Endometrial microvascular endothelial cells (primary cell): ENCODE measurements around the gene KCNQ1. TPM values are rescaled to one million over a fixed set of nuclear protein-coding genes. Genes with fewer than 3 reads are reported as not detected.

Source experiments
- in situ Hi-C: cut with HindIII; loops from 2 replicates; pipeline ENCODE4 v1.10.0; 2017; ENCODE audit warnings: low sequenced_read_pairs, low pct_unique_long_range_greater_than_20kb; ENCODE audit errors: inconsistent ontology term
- total RNA-seq: library from RNA; depleted of rRNA; stranded (reverse); fragments of >200 nt; gene quantifications from one replicate; pipeline ENCODE4 v1.2.3, GENCODE V29; 2015; ENCODE audit errors: inconsistent ontology term

KCNQ1 gene
- total RNA-seq, 1 donor from 2014 or later, result not detected

GRCh38 chr11:2828585-2829330, 383.9 kb downstream of the KCNQ1 start:
- in situ Hi-C loops, result no loop called here

- in situ Hi-C loops, result no loop called here
These were observed 385.4 kb downstream of the KCNQ1 start for GRCh38 chr11:2830030-2830812.

- in situ Hi-C loops, result no loop called here
These were observed 386.1 kb downstream of the KCNQ1 start for GRCh38 chr11:2830886-2831285.

- in situ Hi-C loops, result no loop called here
These were observed 387.1 kb downstream of the KCNQ1 start for GRCh38 chr11:2831781-2832532.

- in situ Hi-C loops, result no loop called here
These were observed 387.8 kb downstream of the KCNQ1 start for GRCh38 chr11:2832533-2833020.

GRCh38 chr11:2833051-2833715, 388.4 kb downstream of the KCNQ1 start:
- in situ Hi-C loops, result no loop called here

GRCh38 chr11:2833716-2834502, 389.1 kb downstream of the KCNQ1 start:
- in situ Hi-C loops, result no loop called here

GRCh38 chr11:2834503-2835273, 389.9 kb downstream of the KCNQ1 start:
- in situ Hi-C loops, result no loop called here

- in situ Hi-C loops, result no loop called here
These were observed 390.5 kb downstream of the KCNQ1 start for GRCh38 chr11:2835296-2835695.

- in situ Hi-C loops, result no loop called here
These were observed 390.9 kb downstream of the KCNQ1 start for GRCh38 chr11:2835751-2836150.

- in situ Hi-C loops, result no loop called here
These were observed 391.7 kb downstream of the KCNQ1 start for GRCh38 chr11:2836315-2837095.

- in situ Hi-C loops, result no loop called here
These were observed 392.3 kb downstream of the KCNQ1 start for GRCh38 chr11:2837096-2837601.

GRCh38 chr11:2837651-2838050, 392.8 kb downstream of the KCNQ1 start:
- in situ Hi-C loops, result no loop called here

GRCh38 chr11:2838091-2838490, 393.3 kb downstream of the KCNQ1 start:
- in situ Hi-C loops, result no loop called here

GRCh38 chr11:2838676-2839294, 394.0 kb downstream of the KCNQ1 start:
- in situ Hi-C loops, result no loop called here

GRCh38 chr11:2839395-2839943, 394.7 kb downstream of the KCNQ1 start:
- in situ Hi-C loops, result no loop called here
